Inflammatory macrophage (primary cell): Measurements from ENCODE around the gene AKR1B15.

Experiments
- DNase-seq, 2 donors: peaks; one replicate each; pipeline ENCODE4 v3.0.0-alpha.2; 2020 to 2022

AKR1B15 gene

GRCh38 chr7:134618756-134619530, 70.0 kb downstream of the AKR1B15 start:
- peak in 1 of 2 donors; percentile 34 for DNase-seq

GRCh38 chr7:134619627-134620331, 70.9 kb downstream of the AKR1B15 start:
- no peak for DNase-seq

DNA sequence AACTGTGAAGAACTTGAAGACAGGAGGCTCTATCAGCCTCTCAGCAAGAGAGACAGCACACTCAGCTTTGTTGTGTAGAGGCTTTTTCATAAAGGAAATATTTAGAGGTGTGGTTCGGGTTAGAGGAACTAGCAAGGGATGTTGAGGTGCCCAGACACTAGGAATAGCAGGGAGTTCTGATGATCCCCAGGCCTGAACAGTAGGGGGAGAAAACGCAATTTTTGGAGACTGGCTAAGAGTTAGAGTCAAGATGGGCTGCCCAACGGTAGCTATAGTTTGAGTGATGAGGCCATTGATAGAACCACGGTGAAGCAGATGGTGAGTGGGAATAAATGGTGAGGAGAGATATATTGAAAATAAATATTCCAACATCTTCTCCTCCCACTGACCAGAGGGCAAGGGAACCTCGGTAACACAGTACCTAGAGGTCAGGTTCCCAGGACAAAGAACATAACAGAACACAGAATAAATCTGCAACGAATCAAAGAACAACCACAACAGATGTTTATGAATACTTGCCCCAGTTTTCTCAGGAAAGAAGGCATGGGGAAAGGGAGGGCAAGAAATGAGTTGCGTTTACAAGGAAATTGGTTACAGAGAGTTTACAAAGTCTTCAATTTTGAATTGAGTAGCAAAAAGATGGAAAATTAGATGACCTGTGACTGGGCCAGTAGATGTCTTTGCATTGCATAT, 73.5 kb downstream of the AKR1B15 start:
- no peak for DNase-seq

DNA sequence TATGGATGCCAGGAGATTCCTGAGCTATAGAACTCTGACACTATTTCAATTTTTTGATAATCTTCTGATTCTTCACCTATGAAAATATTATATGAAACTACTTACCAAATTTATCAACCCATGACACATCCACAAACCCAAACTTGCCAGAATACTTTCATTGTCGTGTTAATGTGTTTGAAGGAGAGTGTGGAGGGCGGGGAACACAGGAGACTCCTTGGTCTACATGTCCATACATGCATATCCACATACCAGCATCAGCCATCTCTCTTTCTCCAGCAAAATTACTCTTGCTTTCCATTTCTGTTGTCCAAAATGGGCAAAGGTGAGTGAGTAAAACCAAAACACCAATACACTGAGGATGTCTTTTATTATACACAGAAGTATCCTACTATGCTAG, 74.3 kb downstream of the AKR1B15 start:
- no peak for DNase-seq

DNA sequence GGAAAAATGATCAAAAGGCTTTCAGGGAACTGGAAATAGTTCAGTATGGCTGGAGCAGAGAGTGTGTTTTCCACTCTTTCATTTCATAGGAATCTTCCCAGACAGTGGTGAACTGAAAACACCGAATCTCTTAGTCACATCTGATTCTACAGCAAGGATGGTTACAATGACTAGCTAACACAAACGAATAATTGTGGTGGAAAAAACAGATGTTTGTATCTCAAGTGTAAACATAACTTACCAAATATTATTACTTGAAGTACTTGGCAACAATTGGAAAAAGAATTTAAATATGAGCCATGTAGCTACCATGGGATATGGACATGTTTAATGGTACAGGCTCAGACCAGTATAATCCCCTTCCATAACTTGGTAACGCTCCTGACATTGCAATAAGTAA, 76.6 kb downstream of the AKR1B15 start:
- DNase-seq = no peak

DNA sequence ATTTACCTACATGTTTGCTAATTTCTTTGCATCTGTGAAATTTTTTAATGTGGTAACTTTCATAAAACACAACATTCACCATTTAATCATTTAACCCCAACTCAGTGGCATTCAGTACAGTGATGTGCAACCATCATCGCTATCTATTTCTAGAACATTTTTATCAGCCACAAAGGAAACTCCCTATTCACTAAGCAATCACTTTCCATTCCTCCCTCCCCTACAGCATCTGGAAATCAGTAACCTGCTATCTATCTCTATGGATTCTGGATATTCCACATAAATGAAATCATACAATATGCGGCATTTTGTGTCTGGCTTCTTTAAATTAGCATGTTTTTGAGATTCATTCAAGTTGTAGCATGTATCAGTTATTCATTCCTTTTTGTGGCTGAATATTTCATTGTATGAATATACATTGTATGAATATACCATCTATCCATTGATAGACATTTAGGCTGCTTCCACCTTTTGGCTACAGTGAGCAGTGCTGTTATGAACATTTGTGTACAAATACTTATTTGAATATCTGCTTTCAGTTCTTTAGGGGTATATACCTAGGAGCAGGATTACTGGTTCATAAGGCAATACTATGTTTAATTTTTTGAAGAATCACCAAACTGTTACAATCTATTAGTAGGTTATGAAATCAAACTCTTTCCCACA, 78.3 kb downstream of the AKR1B15 start:
- DNase-seq = no peak

- DNase-seq = no peak
Measured at GRCh38 chr7:134627775-134628153, 78.9 kb downstream of the AKR1B15 start.

DNA sequence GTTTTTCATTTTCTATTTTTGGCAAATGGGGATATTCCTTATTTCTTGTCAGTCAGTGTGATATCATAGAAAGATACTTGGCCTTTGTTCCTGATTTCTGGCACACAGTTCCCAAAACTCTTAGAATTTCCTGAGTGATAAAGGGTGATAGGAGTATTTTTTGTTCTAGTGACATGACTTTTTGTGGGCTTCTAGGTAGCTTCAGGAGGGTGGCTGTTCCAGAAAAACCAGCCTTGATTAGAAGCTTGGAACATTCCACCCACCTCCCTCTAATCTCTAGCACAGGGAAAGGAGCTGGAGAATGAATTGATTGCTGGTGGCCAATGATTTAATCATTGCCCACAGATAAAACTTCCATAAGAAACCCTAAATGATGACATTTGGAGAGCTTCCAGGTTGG, 80.5 kb downstream of the AKR1B15 start:
- DNase-seq = no peak
